CD4-positive, alpha-beta T cell (primary cell): ENCODE data around the gene DCAF8L1. TPM values are rescaled to one million over a fixed set of nuclear protein-coding genes. Genes with fewer than 3 reads are reported as not detected.
"Not testable (repeated sequence)": the region's sequence is repeated elsewhere in the genome, so short reads cannot be mapped to it uniquely, and the experiment has no call there.

Experiments
- ATAC-seq: fragments of 200-7000 bp; cut with Tn5 transposase; one replicate; pipeline ENCODE4 v1.10.0; 2022; ENCODE audit warnings: mild to moderate bottlenecking; ENCODE audit not compliant: poor library complexity
- CTCF ChIA-PET: fragments of 350-600 bp; sonication (Branson Sonifier 250); formaldehyde crosslinking; loops from one replicate; lab custom pipeline; 2021; ENCODE audit warnings: antibody characterized with exemption, inconsistent platforms; lab: Charles Lee
- POLR2A ChIA-PET: fragments of 350-600 bp; sonication (Branson Sonifier 250); formaldehyde crosslinking; loops from one replicate; lab custom pipeline; 2021; ENCODE audit warnings: antibody characterized with exemption, inconsistent platforms; lab: Charles Lee
- DNase-seq, 14 experiments: peaks; one replicate each; pipeline ENCODE4 v3.0.0-alpha.2; 2013 to 2020; ENCODE audit warnings: mixed read lengths in 2 of 14
- H3K27ac ChIP-seq, 2 donors: one replicate each; pipeline versions ENCODE4 v1.5.1 to v1.7.0; 2013; ENCODE audit warnings: low read length in 2 of 2, low read depth in 1 of 2, mild to moderate bottlenecking in 1 of 2
- H3K27me3 ChIP-seq, 2 experiments: 1 replicate in 1 of 2; 2 replicates in 1 of 2; pipeline versions ENCODE4 v1.6.1 to v1.7.0; 2013; ENCODE audit warnings: low read length in 2 of 2, control low read depth in 1 of 2, mild to moderate bottlenecking in 1 of 2, moderate library complexity in 1 of 2; ENCODE audit not compliant: insufficient read depth in 2 of 2, control insufficient read depth in 1 of 2
- H3K36me3 ChIP-seq: one replicate; pipeline ENCODE4 v1.6.1; 2013; ENCODE audit warnings: low read length, control low read depth; ENCODE audit not compliant: insufficient read depth
- H3K4me1 ChIP-seq: one replicate; pipeline ENCODE4 v1.6.1; 2013; ENCODE audit warnings: low read length, control low read depth; ENCODE audit not compliant: insufficient read depth
- H3K4me3 ChIP-seq: one replicate; pipeline ENCODE4 v1.5.1; 2013; ENCODE audit warnings: mild to moderate bottlenecking, low read length, moderate library complexity
- H3K9me3 ChIP-seq, 2 experiments: 1 replicate in 1 of 2; 2 replicates in 1 of 2; pipeline versions ENCODE4 v1.6.1 to v1.7.0; 2013; ENCODE audit warnings: low read length in 2 of 2, mild to moderate bottlenecking in 2 of 2, control low read depth in 1 of 2, moderate library complexity in 1 of 2; ENCODE audit not compliant: control insufficient read depth in 1 of 2, insufficient read depth in 1 of 2
- H3K27ac Mint-ChIP-seq: one replicate; pipeline ENCODE4 v1.8.0; 2020; ENCODE audit warnings: mixed read lengths
- H3K27me3 Mint-ChIP-seq: one replicate; pipeline ENCODE4 v1.8.0; 2021; ENCODE audit warnings: mixed read lengths
- H3K36me3 Mint-ChIP-seq: one replicate; pipeline ENCODE4 v1.8.0; 2021; ENCODE audit warnings: low read depth, mixed read lengths
- H3K4me1 Mint-ChIP-seq: one replicate; pipeline ENCODE4 v1.8.0; 2021; ENCODE audit warnings: low read depth, mixed read lengths
- H3K4me3 Mint-ChIP-seq: one replicate; pipeline ENCODE4 v1.8.0; 2020; ENCODE audit warnings: mild to moderate bottlenecking, mixed read lengths
- H3K9me3 Mint-ChIP-seq: one replicate; pipeline ENCODE4 v1.8.0; 2020; ENCODE audit warnings: mixed read lengths
- intact Hi-C, 2 experiments: fragments of 100-400 bp; cut with DNase I in 1 of 2; cut with micrococcal nuclease in 1 of 2; formaldehyde crosslinking; loops; one replicate each; pipeline versions ENCODE4 v1.15.1 to v1.9.0; 2023 to 2025; cut with DNase I, micrococcal nuclease
- total RNA-seq, 174 experiments: library from RNA in 2 of 174; stranded (reverse) in 2 of 174; gene quantifications; one replicate each; pipeline ENCODE4 v1.2.3 and lab custom pipeline; 2021 to 2026
- TF ChIP-seq, protein P1 (sequence below): fragments of 200-600 bp; IDR thresholded peaks from one replicate; pipeline ENCODE4 v1.8.0; 2022; ENCODE audit warnings: antibody characterized with exemption, mild to moderate bottlenecking

Gene DCAF8L1
- total RNA-seq, 2 experiments from 2014 or later, result not detected

DNA sequence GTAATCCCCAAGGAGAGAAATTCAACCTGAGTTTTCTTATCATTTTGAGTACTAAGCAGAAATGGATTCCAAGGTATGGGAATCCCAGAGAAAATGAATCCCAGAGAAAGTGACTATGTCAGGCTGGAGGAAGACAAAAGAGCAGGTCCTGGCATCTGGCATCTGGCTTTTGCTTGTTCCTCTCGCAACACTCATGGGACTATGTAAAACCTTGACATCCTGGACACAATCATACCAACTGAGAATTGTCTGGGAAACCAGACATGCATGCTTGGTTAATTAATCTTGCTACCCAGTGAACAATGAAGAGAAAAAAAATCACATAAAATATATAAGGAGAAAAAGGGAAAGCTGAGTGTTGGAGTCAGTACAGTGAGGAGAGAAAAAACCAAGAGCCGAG lies 12.9 kb downstream of the DCAF8L1 start:
- Mint-ChIP-seq H3K9me3 (no peaks in the 10 kb centered on the region), H3K4me1 (no peaks in the 10 kb centered on the region), H3K27ac (no peak overlapping the region), H3K27me3 (no peaks in the 10 kb centered on the region), H3K36me3 (no peaks in the 10 kb centered on the region), H3K4me3 (no peak overlapping the region)
- Histone ChIP-seq H3K4me3 (no peak overlapping the region), H3K27me3 (no peaks in the 10 kb centered on the region), H3K27ac (no peak overlapping the region), H3K4me1 (no peaks in the 10 kb centered on the region), H3K36me3 (no peaks in the 10 kb centered on the region), H3K9me3 (no peaks in the 10 kb centered on the region)
- POLR2A ChIA-PET, result no interaction called here
- intact Hi-C loops, result no loop called here
- CTCF ChIA-PET, result no interaction called here
- ATAC-seq, result no peak
- no peak for DNase-seq
- TF ChIP-seq, protein P1, sequence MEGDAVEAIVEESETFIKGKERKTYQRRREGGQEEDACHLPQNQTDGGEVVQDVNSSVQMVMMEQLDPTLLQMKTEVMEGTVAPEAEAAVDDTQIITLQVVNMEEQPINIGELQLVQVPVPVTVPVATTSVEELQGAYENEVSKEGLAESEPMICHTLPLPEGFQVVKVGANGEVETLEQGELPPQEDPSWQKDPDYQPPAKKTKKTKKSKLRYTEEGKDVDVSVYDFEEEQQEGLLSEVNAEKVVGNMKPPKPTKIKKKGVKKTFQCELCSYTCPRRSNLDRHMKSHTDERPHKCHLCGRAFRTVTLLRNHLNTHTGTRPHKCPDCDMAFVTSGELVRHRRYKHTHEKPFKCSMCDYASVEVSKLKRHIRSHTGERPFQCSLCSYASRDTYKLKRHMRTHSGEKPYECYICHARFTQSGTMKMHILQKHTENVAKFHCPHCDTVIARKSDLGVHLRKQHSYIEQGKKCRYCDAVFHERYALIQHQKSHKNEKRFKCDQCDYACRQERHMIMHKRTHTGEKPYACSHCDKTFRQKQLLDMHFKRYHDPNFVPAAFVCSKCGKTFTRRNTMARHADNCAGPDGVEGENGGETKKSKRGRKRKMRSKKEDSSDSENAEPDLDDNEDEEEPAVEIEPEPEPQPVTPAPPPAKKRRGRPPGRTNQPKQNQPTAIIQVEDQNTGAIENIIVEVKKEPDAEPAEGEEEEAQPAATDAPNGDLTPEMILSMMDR, result no peak

DNA sequence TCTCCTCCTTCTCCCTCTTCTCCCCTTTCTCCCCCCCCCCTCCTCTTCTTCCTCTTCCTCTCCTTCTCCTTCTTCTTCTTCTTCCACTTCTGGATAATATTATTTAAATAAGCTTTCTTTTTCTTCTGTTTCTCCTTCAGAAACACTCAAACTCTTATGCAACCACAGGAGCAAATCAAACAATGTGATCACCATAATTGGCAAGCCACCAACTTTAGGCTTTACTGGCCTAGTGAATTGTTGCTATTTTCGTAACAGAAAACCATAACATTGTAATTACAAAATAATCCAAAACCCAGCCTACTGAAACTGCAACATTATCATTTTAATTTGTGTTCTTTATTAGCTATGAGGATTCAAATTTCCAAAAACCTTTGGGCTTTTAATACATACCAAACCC lies 14.3 kb downstream of the DCAF8L1 start:
- Mint-ChIP-seq H3K4me1 (no peaks in the 10 kb centered on the region), H3K27me3 (no peaks in the 10 kb centered on the region), H3K9me3 (no peaks in the 10 kb centered on the region), H3K27ac (no peak overlapping the region), H3K4me3 (no peak overlapping the region), H3K36me3 (no peaks in the 10 kb centered on the region)
- H3K4me1 ChIP-seq, result no peaks in the 10 kb centered on the region
- H3K9me3 ChIP-seq, result no peaks in the 10 kb centered on the region
- no peaks in the 10 kb centered on the region for H3K36me3 ChIP-seq
- ATAC-seq (no peak), DNase-seq (no peak)
- TF ChIP-seq, protein P1, result no peak
- ChIA-PET POLR2A (no interaction called here), CTCF (no interaction called here)
- no peaks in the 10 kb centered on the region for H3K27me3 ChIP-seq
- no peak overlapping the region for H3K4me3 ChIP-seq
- intact Hi-C loops, result no loop called here
- no peak overlapping the region for H3K27ac ChIP-seq

DNA sequence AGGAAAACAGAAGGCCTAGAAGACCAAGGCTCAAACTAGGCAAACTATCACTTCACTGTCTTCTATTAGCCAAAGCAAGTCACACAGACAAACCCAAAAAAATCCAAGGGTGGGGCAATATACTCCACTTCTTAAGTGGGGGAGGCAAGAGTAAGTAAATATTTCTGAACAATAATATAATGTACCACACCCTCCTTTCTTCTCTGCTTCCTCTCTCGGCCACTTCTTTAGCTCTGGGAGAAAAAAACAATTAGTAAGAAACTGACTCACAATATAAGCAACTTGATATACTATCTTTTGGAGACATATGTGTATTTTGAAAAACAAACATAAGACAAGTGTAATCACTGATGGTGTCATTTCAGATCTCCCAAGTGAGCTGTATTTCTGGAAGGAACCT lies 14.8 kb downstream of the DCAF8L1 start:
- Histone ChIP-seq H3K27ac (no peak overlapping the region), H3K27me3 (no peaks in the 10 kb centered on the region), H3K36me3 (no peaks in the 10 kb centered on the region), H3K4me1 (no peaks in the 10 kb centered on the region), H3K4me3 (no peak overlapping the region), H3K9me3 (no peaks in the 10 kb centered on the region)
- TF ChIP-seq, protein P1, result no peak
- DNase-seq (no peak), ATAC-seq (no peak)
- Mint-ChIP-seq H3K27ac (no peak overlapping the region), H3K4me3 (no peak overlapping the region), H3K9me3 (no peaks in the 10 kb centered on the region), H3K4me1 (no peaks in the 10 kb centered on the region), H3K27me3 (no peaks in the 10 kb centered on the region), H3K36me3 (no peaks in the 10 kb centered on the region)
- intact Hi-C loops, result no loop called here
- ChIA-PET POLR2A (no interaction called here), CTCF (no interaction called here)

DNA sequence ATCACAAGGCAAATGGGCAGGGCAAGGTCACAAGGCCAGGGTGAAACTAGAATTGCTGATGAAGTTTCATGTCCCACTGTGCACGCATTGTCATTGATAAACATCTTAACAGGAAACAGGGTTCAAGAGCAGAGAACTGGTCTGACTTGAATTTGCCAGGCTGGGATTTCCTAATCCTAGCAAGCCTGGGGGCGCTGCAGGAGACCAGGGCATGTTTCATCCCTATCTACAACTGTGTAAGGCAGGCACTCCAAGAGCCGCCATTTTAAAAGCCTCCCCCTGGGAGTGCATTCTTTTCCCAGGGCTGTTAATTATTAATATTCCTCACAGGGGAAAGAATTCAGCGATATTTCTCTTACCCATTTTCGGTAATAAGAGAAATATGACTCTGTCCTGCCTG lies 15.9 kb downstream of the DCAF8L1 start:
- H3K27me3 Mint-ChIP-seq, POLR2A ChIA-PET, CTCF ChIA-PET, H3K9me3 ChIP-seq, H3K27ac Mint-ChIP-seq, H3K36me3 Mint-ChIP-seq, H3K36me3 ChIP-seq, H3K4me3 ChIP-seq, ATAC-seq, H3K4me3 Mint-ChIP-seq, H3K4me1 Mint-ChIP-seq, DNase-seq, H3K9me3 Mint-ChIP-seq, H3K27ac ChIP-seq, H3K27me3 ChIP-seq, intact Hi-C loops, H3K4me1 ChIP-seq: not testable (repeated sequence)
